Endothelial cell of umbilical vein (primary cell): ENCODE data around the gene KLHL17.

Experiments
- EZH2 ChIP-seq: IDR thresholded peaks from 2 replicates; pipeline ENCODE4 v1.6.1; 2012; ENCODE audit warnings: borderline replicate concordance, low read depth, mild to moderate bottlenecking, moderate library complexity, low read length, inconsistent platforms; ENCODE audit not compliant: severe bottlenecking
- GATA2 ChIP-seq: IDR thresholded peaks from 2 replicates; pipeline ENCODE4 v1.7.0; 2011; ENCODE audit warnings: low read depth, mild to moderate bottlenecking, moderate library complexity, mixed read lengths, low read length; ENCODE audit not compliant: insufficient read length, insufficient read depth
- JUN ChIP-seq: IDR thresholded peaks from 2 replicates; pipeline ENCODE4 v1.6.1; 2011; ENCODE audit warnings: borderline replicate concordance, low read depth; ENCODE audit not compliant: insufficient read length, insufficient read depth
- MYC ChIP-seq: IDR thresholded peaks from one replicate; pipeline ENCODE4 v1.6.1; 2011; ENCODE audit warnings: mild to moderate bottlenecking, low read depth, low read length
- POLR2A ChIP-seq: IDR thresholded peaks from 2 replicates; pipeline ENCODE4 v1.6.1; 2012; ENCODE audit warnings: low read depth, mild to moderate bottlenecking, control low read depth, low read length
- POLR2AphosphoS5 ChIP-seq: IDR thresholded peaks from 2 replicates; pipeline ENCODE4 v1.6.1; 2012; ENCODE audit warnings: low read depth, mild to moderate bottlenecking, control low read depth, low read length, moderate library complexity; ENCODE audit not compliant: insufficient read depth
- TF ChIP-seq, protein P1 (sequence below), 2 donors: IDR thresholded peaks; 1 replicate in 1 of 2; 2 replicates in 1 of 2; pipeline ENCODE4 v1.5.1; 2011; ENCODE audit warnings: low read length in 2 of 2, mild to moderate bottlenecking in 2 of 2, moderate library complexity in 2 of 2, control low read depth in 1 of 2, inconsistent platforms in 1 of 2, low read depth in 1 of 2; ENCODE audit not compliant: insufficient read depth in 1 of 2; ENCODE audit errors: extremely low read depth in 1 of 2
- TF ChIP-seq, protein P2 (sequence below): IDR thresholded peaks from 2 replicates; pipeline ENCODE4 v1.6.1; 2011; ENCODE audit not compliant: insufficient read depth, insufficient read length

DNA sequence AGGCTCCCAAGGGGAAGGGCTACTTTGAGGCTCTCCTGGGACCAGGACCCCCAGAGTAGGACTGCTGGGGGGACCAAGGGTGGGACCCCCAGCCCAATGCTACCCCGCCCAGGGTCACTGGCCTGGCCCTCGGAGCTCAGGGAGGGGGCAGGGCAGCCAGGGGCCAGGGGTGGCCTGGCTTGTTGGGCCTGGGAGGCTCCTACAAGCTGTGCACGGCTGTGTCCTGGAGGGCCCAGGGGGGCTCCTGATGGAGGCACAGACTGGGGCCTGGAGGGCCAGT is 37.3 kb downstream of the KLHL17 start:
- TF ChIP-seq JUN (no peak), GATA2 (no peak), EZH2 (no peak), POLR2A (no peak), POLR2AphosphoS5 (no peak), MYC (no peak)
- TF ChIP-seq, protein P1, sequence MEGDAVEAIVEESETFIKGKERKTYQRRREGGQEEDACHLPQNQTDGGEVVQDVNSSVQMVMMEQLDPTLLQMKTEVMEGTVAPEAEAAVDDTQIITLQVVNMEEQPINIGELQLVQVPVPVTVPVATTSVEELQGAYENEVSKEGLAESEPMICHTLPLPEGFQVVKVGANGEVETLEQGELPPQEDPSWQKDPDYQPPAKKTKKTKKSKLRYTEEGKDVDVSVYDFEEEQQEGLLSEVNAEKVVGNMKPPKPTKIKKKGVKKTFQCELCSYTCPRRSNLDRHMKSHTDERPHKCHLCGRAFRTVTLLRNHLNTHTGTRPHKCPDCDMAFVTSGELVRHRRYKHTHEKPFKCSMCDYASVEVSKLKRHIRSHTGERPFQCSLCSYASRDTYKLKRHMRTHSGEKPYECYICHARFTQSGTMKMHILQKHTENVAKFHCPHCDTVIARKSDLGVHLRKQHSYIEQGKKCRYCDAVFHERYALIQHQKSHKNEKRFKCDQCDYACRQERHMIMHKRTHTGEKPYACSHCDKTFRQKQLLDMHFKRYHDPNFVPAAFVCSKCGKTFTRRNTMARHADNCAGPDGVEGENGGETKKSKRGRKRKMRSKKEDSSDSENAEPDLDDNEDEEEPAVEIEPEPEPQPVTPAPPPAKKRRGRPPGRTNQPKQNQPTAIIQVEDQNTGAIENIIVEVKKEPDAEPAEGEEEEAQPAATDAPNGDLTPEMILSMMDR (IDR thresholded peaks at IDR 0.05; ENCODE audit: extremely low read depth in 1 of 2, insufficient read depth in 1 of 2, low read depth in 1 of 2, low read length in 2 of 2) = no peak
- TF ChIP-seq, protein P2, sequence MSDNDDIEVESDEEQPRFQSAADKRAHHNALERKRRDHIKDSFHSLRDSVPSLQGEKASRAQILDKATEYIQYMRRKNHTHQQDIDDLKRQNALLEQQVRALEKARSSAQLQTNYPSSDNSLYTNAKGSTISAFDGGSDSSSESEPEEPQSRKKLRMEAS = no peak
